Sigmoid colon (tissue), 7 donors: ENCODE data around the gene ATP6V0B. TPM values are rescaled to one million over a fixed set of nuclear protein-coding genes. Genes with fewer than 3 reads are reported as not detected.

ENCODE experiments used
- DNase-seq: peaks from one replicate; pipeline ENCODE4 v3.0.0-alpha.2; 2019
- H3K27ac ChIP-seq, 4 donors: fragments of 200-600 bp; sonication (generic); one replicate each; pipeline ENCODE4 v1.5.1; 2016 to 2019; ENCODE audit warnings: mild to moderate bottlenecking in 1 of 4
- H3K27me3 ChIP-seq, 3 donors: fragments of 200-600 bp; sonication (generic); one replicate each; pipeline ENCODE4 v1.5.1; 2019; ENCODE audit warnings: mild to moderate bottlenecking in 1 of 3
- H3K36me3 ChIP-seq, 4 donors: fragments of 200-600 bp; sonication (generic); one replicate each; pipeline ENCODE4 v1.5.1; 2016 to 2019
- H3K4me1 ChIP-seq, 4 donors: fragments of 200-600 bp; sonication (generic); one replicate each; pipeline ENCODE4 v1.5.1; 2017 to 2019
- H3K4me3 ChIP-seq, 4 donors: fragments of 200-600 bp; sonication (generic); one replicate each; pipeline ENCODE4 v1.5.1; 2017 to 2019; ENCODE audit warnings: mild to moderate bottlenecking in 2 of 4, moderate library complexity in 1 of 4
- H3K9me3 ChIP-seq, 4 donors: fragments of 200-600 bp in 3 of 4; sonication (generic) in 3 of 4; one replicate each; pipeline versions ENCODE4 v1.5.1 to v1.6.1; 2013 to 2019
- CTCF ChIP-seq, 4 experiments: fragments of 450-650 bp in 3 of 4; fragments of 200-600 bp in 1 of 4; IDR thresholded peaks; one replicate each; pipeline ENCODE4 v1.5.1; 2016 to 2019; ENCODE audit warnings: antibody characterized with exemption in 4 of 4, mild to moderate bottlenecking in 3 of 4, moderate library complexity in 2 of 4
- EP300 ChIP-seq, 4 donors: sonication (generic); formaldehyde crosslinking; IDR thresholded peaks; one replicate each; pipeline ENCODE4 v1.6.1; 2017; ENCODE audit warnings: antibody characterized with exemption in 4 of 4
- POLR2A ChIP-seq, 2 donors: fragments of 450-650 bp; IDR thresholded peaks; one replicate each; pipeline ENCODE4 v1.6.1; 2016; ENCODE audit warnings: antibody characterized with exemption in 2 of 2, mild to moderate bottlenecking in 2 of 2, moderate library complexity in 2 of 2
- POLR2AphosphoS5 ChIP-seq, 4 donors: sonication (generic); formaldehyde crosslinking; IDR thresholded peaks; one replicate each; pipeline ENCODE4 v1.6.1; 2017; ENCODE audit warnings: antibody characterized with exemption in 4 of 4
- WGBS, 2 donors: extraction: QIAGEN DNeasy Blood & Tissue Kit; methylation state at CpG; one replicate each; pipeline ENCODE4 v1.1.7; 2013; 5-methylcytosine and 5-hydroxymethylcytosine counted together
- intact Hi-C: fragments of 100-400 bp; cut with DNase I; formaldehyde crosslinking; loops from one replicate; pipeline ENCODE4 v1.15.1; 2023
- polyA plus RNA-seq, 3 donors: library from polyadenylated mRNA; stranded (reverse); fragments of 200-250 nt; gene quantifications; one replicate each; pipeline ENCODE4 v1.2.3, GENCODE V29; 2013
- total RNA-seq, 4 donors: library from RNA; depleted of rRNA; stranded (reverse); fragments of >200 nt; gene quantifications; one replicate each; pipeline ENCODE4 v1.1.0, GENCODE V29; 2016
- donor health status: healthy with polysubstance abuse.
- donor health status: Bipolar disorder and iron deficiency.
- donor health status: healthy.

ATP6V0B gene
- total and polyA plus RNA-seq, 7 donors = 67.9 to 286 (median 129) TPM

DNA sequence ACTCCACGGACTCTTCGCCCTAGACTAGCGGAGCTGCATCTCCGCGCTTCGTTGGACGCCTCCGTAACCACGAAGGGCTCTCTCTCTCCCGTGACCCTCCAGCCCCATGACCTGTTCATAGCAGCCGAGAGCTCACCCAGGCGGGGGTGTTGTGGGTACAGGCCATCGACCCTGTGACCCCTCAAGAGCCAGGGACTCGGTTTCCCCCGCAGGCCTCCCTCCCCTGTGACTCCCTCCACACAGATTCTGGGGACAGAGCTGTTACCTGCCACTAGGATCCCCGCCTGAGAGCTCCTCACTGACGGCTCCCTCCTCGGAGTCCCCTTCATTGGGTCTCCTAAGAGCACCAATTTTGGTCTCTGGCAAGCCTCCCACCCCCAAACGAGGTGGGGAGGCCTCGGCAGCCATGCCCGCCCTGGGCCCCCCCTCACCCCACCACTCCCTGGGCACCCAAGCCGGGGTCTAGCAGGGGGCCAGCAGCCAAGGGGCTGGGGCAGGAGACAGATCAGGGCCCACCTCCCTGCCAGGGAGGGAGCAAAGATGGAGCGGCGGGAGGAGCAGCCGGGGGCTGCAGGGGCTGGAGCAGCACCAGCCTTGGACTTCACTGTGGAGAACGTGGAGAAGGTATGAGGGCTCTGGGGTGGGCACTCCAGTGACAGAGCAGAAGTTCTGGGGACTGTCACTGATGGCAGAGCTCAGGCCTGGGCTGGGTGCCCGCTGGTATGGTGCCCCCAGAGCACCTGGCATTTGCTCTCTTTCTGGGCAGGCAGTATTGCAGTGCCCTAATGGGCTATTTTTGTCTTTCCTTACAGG, 27.5 kb upstream of the ATP6V0B start:
- Histone ChIP-seq H3K9me3 (no peaks in the 10 kb centered on the region), H3K4me1 (peaks cover 0 to 45% (median 37%) of the 10 kb centered on the region in 4 donors), H3K4me3 (peak overlapping the region; percentile 53 to 78 (median 72)), H3K27ac (peak overlapping the region; percentile 90 to 96 (median 93)), H3K27me3 (no peaks in the 10 kb centered on the region), H3K36me3 (peaks cover 0 to 11% (median 5%) of the 10 kb centered on the region in 4 donors)
- TF ChIP-seq POLR2A (IDR thresholded peaks at IDR 0.05) = no peak
- no peak for TF ChIP-seq POLR2AphosphoS5 (IDR thresholded peaks at IDR 0.05)
- no peak for TF ChIP-seq CTCF (IDR thresholded peaks at IDR 0.05)
- TF ChIP-seq EP300 (IDR thresholded peaks at IDR 0.05) = no peak
- intact Hi-C loops = loop anchor here (5.0 kb wide), 2 partner anchors 45 to 415 kb away; partner anchors contain the start of genes CCDC24 and PTPRF
- WGBS, 2 donors = 4 to 11% methylated on average over 27 of the region's 27 CpGs
- no peak for DNase-seq

- 25 to 55% methylated on average over 3 of the region's 3 CpGs for WGBS, 2 donors
- Histone ChIP-seq H3K9me3 (no peaks in the 10 kb centered on the region), H3K36me3 (peaks cover 0 to 11% (median 5%) of the 10 kb centered on the region in 4 donors), H3K27ac (peak overlapping the region in 3 of 4 donors; percentile 90 to 96 (median 92)), H3K4me1 (peaks cover 0 to 45% (median 37%) of the 10 kb centered on the region in 4 donors), H3K4me3 (peak overlapping the region; percentile 53 to 78 (median 72)), H3K27me3 (no peaks in the 10 kb centered on the region)
- no peak for TF ChIP-seq CTCF (IDR thresholded peaks at IDR 0.05)
- no peak for TF ChIP-seq EP300 (IDR thresholded peaks at IDR 0.05)
- no peak for TF ChIP-seq POLR2A (IDR thresholded peaks at IDR 0.05)
- intact Hi-C loops = loop anchor here (5.0 kb wide), 2 partner anchors 44 to 416 kb away; partner anchors contain the start of genes CCDC24 and PTPRF
- DNase-seq = no peak
These were observed 26.8 kb upstream of the ATP6V0B start for GRCh38 chr1:43947874-43948437.

DNA sequence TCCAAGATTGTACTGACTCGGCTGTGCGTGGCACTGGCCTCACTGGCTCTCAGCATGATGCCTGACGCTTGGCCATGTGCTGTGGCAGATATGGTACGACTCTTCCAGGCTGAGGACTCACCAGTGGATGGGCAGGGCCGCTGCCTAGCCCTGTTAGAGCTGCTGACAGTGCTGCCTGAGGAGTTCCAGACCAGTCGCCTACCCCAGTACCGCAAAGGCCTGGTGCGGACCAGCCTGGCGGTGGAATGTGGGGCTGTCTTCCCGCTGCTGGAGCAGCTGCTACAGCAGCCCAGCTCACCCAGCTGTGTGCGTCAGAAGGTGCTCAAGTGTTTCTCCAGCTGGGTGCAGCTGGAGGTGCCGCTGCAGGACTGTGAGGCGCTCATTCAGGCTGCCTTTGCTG, 25.1 kb upstream of the ATP6V0B start:
- Histone ChIP-seq H3K4me3 (no peak overlapping the region), H3K27me3 (no peaks in the 10 kb centered on the region), H3K27ac (no peak overlapping the region), H3K36me3 (peaks cover 0 to 11% (median 5%) of the 10 kb centered on the region in 4 donors), H3K9me3 (no peaks in the 10 kb centered on the region), H3K4me1 (peaks cover 0 to 44% (median 37%) of the 10 kb centered on the region in 4 donors)
- no peak for DNase-seq
- intact Hi-C loops = loop anchor here (5.0 kb wide), 2 partner anchors 43 to 417 kb away; partner anchors contain the start of genes CCDC24 and PTPRF
- TF ChIP-seq EP300 (IDR thresholded peaks at IDR 0.05) (no peak), POLR2AphosphoS5 (IDR thresholded peaks at IDR 0.05) (no peak), POLR2A (IDR thresholded peaks at IDR 0.05) (no peak), CTCF (IDR thresholded peaks at IDR 0.05) (no peak)
- 85 to 87% methylated on average over 13 of the region's 13 CpGs for WGBS, 2 donors

DNA sequence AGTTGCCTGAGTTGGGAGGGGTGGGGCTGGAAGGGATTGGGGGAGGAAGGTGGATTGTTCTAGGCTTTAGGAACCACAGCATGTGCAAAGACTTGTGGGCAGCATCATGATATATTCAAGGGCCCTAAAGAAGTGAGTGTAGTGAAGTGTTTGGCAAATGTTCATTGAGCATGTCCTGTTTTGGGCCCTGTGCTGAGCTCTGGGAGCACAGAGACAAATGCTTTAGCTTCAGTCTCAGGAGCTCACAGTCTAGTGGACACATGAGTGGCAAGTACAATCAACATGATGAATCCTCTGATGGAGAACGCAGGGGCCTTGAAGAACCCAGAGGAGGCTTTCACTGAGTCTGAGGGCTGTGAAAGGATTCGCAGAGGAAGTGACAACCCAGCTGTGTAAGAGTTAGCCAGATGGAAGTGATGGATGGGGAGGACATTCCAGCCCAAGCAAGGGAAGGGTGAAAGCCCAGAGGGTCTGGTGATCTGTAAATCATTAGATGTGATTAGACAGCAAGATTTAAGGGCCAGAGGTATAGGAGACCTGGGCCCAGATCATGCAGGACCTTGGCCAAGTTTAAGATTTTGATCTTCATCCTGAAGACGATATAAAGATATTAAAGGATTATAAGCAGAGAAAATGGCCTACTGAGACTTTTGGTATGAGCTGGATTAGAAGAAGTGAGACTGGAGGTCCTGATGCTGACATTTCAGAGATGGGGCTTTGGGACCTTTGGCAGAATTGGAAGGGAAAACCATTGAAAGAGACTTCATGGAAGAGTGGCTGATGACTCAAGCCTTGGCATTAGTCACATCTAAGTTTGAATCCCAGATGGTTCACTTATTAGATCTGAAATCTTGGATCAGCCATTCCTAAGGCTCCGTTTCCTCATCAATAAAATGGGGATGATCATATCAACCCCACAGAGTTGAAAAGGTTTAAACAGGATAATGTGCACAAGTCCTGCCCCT, 23.5 kb upstream of the ATP6V0B start:
- TF ChIP-seq CTCF (IDR thresholded peaks at IDR 0.05) (no peak), POLR2AphosphoS5 (IDR thresholded peaks at IDR 0.05) (no peak), POLR2A (IDR thresholded peaks at IDR 0.05) (no peak)
- H3K4me1 ChIP-seq = peaks cover 0 to 31% (median 24%) of the 10 kb centered on the region in 4 donors
- no peak overlapping the region for H3K27ac ChIP-seq
- no peaks in the 10 kb centered on the region for H3K27me3 ChIP-seq
- H3K36me3 ChIP-seq = peaks cover 0 to 20% (median 8%) of the 10 kb centered on the region in 4 donors
- no peak for DNase-seq
- intact Hi-C loops = no loop called here
- no peak overlapping the region for H3K4me3 ChIP-seq
- 92 to 95% methylated on average over 4 of the region's 4 CpGs for WGBS, 2 donors
- H3K9me3 ChIP-seq = no peaks in the 10 kb centered on the region
